SK-N-SH (cell line): ENCODE data around the gene LETM1.

Experiments
- ELF1 ChIP-seq: IDR thresholded peaks from 2 replicates; pipeline ENCODE4 v1.4.0; 2012
- EZH2phosphoT487 ChIP-seq: fragments of 200-600 bp; sonication (generic); IDR thresholded peaks from 2 replicates; pipeline ENCODE4 v1.6.1; 2017; ENCODE audit warnings: low read depth, mixed run types, mild to moderate bottlenecking, antibody characterized with exemption, moderate library complexity, borderline replicate concordance
- MEF2A ChIP-seq: IDR thresholded peaks from 2 replicates; pipeline ENCODE4 v1.4.0; 2012; ENCODE audit warnings: low read depth, borderline replicate concordance
- POLR2AphosphoS5 ChIP-seq: IDR thresholded peaks from 2 replicates; pipeline ENCODE4 v1.6.1; 2012; ENCODE audit warnings: low read depth, low read length
- RFX5 ChIP-seq: IDR thresholded peaks from 2 replicates; pipeline ENCODE4 v1.6.1; 2012; ENCODE audit warnings: mild to moderate bottlenecking, improper control_type of control experiment, low read length
- SMC3 ChIP-seq: IDR thresholded peaks from 2 replicates; pipeline ENCODE4 v1.6.1; 2012; ENCODE audit warnings: low read depth, low read length, improper control_type of control experiment
- TF ChIP-seq, protein P1 (sequence below): fragments of 200-600 bp; sonication (generic); IDR thresholded peaks from 2 replicates; pipeline ENCODE4 v1.6.1; 2017; ENCODE audit warnings: antibody characterized with exemption, mild to moderate bottlenecking, moderate library complexity
- TF ChIP-seq, protein P2 (sequence below): IDR thresholded peaks from 2 replicates; pipeline ENCODE4 v1.6.1; 2012; ENCODE audit warnings: mild to moderate bottlenecking, low read depth, low read length, moderate library complexity
- TF ChIP-seq, protein P3 (sequence below): IDR thresholded peaks from 2 replicates; pipeline ENCODE4 v1.4.0; 2012; ENCODE audit warnings: low read depth, borderline replicate concordance

DNA sequence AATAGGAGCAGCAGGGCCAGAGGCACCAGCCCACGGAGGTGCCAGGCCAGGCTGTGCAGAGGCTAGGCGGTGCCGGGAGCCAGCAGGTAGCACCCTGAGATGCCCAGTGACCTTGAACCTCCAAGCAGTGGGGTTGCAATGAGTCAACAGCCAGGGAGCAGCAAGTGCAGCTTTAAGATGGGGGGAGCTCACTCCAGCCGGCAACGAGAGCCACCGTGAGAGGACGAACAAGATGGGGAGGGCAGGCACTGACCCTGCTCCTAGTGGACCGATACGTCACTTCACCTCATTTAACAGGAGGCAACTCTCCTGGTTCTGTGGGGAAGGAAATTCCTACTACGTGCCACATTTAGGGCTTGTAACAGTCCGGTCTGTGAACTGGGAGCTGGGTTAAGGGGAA, 4.8 kb downstream of the LETM1 start:
- TF ChIP-seq, protein P1, sequence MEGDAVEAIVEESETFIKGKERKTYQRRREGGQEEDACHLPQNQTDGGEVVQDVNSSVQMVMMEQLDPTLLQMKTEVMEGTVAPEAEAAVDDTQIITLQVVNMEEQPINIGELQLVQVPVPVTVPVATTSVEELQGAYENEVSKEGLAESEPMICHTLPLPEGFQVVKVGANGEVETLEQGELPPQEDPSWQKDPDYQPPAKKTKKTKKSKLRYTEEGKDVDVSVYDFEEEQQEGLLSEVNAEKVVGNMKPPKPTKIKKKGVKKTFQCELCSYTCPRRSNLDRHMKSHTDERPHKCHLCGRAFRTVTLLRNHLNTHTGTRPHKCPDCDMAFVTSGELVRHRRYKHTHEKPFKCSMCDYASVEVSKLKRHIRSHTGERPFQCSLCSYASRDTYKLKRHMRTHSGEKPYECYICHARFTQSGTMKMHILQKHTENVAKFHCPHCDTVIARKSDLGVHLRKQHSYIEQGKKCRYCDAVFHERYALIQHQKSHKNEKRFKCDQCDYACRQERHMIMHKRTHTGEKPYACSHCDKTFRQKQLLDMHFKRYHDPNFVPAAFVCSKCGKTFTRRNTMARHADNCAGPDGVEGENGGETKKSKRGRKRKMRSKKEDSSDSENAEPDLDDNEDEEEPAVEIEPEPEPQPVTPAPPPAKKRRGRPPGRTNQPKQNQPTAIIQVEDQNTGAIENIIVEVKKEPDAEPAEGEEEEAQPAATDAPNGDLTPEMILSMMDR: no peak
- TF ChIP-seq, protein P2, sequence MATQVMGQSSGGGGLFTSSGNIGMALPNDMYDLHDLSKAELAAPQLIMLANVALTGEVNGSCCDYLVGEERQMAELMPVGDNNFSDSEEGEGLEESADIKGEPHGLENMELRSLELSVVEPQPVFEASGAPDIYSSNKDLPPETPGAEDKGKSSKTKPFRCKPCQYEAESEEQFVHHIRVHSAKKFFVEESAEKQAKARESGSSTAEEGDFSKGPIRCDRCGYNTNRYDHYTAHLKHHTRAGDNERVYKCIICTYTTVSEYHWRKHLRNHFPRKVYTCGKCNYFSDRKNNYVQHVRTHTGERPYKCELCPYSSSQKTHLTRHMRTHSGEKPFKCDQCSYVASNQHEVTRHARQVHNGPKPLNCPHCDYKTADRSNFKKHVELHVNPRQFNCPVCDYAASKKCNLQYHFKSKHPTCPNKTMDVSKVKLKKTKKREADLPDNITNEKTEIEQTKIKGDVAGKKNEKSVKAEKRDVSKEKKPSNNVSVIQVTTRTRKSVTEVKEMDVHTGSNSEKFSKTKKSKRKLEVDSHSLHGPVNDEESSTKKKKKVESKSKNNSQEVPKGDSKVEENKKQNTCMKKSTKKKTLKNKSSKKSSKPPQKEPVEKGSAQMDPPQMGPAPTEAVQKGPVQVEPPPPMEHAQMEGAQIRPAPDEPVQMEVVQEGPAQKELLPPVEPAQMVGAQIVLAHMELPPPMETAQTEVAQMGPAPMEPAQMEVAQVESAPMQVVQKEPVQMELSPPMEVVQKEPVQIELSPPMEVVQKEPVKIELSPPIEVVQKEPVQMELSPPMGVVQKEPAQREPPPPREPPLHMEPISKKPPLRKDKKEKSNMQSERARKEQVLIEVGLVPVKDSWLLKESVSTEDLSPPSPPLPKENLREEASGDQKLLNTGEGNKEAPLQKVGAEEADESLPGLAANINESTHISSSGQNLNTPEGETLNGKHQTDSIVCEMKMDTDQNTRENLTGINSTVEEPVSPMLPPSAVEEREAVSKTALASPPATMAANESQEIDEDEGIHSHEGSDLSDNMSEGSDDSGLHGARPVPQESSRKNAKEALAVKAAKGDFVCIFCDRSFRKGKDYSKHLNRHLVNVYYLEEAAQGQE: no peak
- no peak for TF ChIP-seq SMC3
- TF ChIP-seq MEF2A: no peak
- no peak for TF ChIP-seq RFX5
- no peak for TF ChIP-seq EZH2phosphoT487
- no peak for TF ChIP-seq POLR2AphosphoS5
- TF ChIP-seq, protein P3, sequence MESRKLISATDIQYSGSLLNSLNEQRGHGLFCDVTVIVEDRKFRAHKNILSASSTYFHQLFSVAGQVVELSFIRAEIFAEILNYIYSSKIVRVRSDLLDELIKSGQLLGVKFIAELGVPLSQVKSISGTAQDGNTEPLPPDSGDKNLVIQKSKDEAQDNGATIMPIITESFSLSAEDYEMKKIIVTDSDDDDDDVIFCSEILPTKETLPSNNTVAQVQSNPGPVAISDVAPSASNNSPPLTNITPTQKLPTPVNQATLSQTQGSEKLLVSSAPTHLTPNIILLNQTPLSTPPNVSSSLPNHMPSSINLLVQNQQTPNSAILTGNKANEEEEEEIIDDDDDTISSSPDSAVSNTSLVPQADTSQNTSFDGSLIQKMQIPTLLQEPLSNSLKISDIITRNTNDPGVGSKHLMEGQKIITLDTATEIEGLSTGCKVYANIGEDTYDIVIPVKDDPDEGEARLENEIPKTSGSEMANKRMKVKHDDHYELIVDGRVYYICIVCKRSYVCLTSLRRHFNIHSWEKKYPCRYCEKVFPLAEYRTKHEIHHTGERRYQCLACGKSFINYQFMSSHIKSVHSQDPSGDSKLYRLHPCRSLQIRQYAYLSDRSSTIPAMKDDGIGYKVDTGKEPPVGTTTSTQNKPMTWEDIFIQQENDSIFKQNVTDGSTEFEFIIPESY: no peak
- no peak for TF ChIP-seq ELF1
